IMR-90 (cell line): Measurements from ENCODE around the gene PCDHGB1. TPM values are rescaled to one million over a fixed set of nuclear protein-coding genes. Genes with fewer than 3 reads are reported as not detected.

ENCODE experiments used
- ATAC-seq: fragments of 200-7000 bp; cut with Tn5 transposase; 2 replicates; pipeline ENCODE4 v1.9.1; 2020; ENCODE audit warnings: low read depth, mild to moderate bottlenecking, moderate library complexity
- BruUV-seq: library from RNA; stranded (reverse); fragments of 400-500 nt; replicated peaks from 2 replicates; lab custom pipeline; 2021; lab: Mats Ljungman, UMichigan
- CTCF ChIA-PET: fragments of 300-600 bp; formaldehyde crosslinking; extraction: SDS; loops from one replicate; lab custom pipeline; 2021; ENCODE audit warnings: antibody characterized with exemption; lab: Yijun Ruan, JAX
- POLR2A ChIA-PET: fragments of 300-600 bp; sonication (Branson Sonifier 250); formaldehyde crosslinking; loops from one replicate; lab custom pipeline; 2022; ENCODE audit warnings: antibody characterized with exemption; ENCODE audit not compliant: unreplicated experiment; lab: Charles Lee
- DNase-seq: peaks from one replicate; pipeline ENCODE4 v3.0.0; 2013
- H2AFZ ChIP-seq: replicated peaks from 2 replicates; pipeline ENCODE3; 2013; ENCODE audit warnings: low read length, mild to moderate bottlenecking; ENCODE audit not compliant: poor library complexity
- H2AK5ac ChIP-seq: 2 replicates; pipeline ENCODE4 v1.6.1; 2013; ENCODE audit warnings: low read depth, low read length, inconsistent platforms
- H2AK9ac ChIP-seq: replicated peaks from 2 replicates; pipeline ENCODE3; 2013; ENCODE audit warnings: mild to moderate bottlenecking, low read depth, low read length, moderate library complexity; ENCODE audit not compliant: poor library complexity
- H2BK120ac ChIP-seq: 2 replicates; pipeline ENCODE4 v1.6.1; 2013; ENCODE audit warnings: low read depth, low read length, inconsistent platforms
- H2BK15ac ChIP-seq: 3 replicates; pipeline ENCODE4 v1.6.1; 2013; ENCODE audit warnings: low read depth, low read length, inconsistent platforms
- H2BK20ac ChIP-seq: 2 replicates; pipeline ENCODE4 v1.6.1; 2013; ENCODE audit warnings: low read depth, mild to moderate bottlenecking, inconsistent platforms, low read length, moderate library complexity
- H2BK5ac ChIP-seq: 2 replicates; pipeline ENCODE4 v1.6.1; 2013; ENCODE audit warnings: mild to moderate bottlenecking, low read depth, low read length, inconsistent platforms; ENCODE audit not compliant: poor library complexity, severe bottlenecking
- H3K14ac ChIP-seq: replicated peaks from 2 replicates; pipeline ENCODE4 v1.6.1; 2013; ENCODE audit warnings: low read depth, low read length, inconsistent platforms
- H3K18ac ChIP-seq: 2 replicates; pipeline ENCODE4 v1.6.1; 2013; ENCODE audit warnings: low read depth, low read length, control low read depth
- H3K23ac ChIP-seq: 2 replicates; pipeline ENCODE4 v1.6.1; 2013; ENCODE audit warnings: low read depth, low read length, inconsistent platforms
- H3K27ac ChIP-seq: 2 replicates; pipeline ENCODE4 v1.5.1; 2013; ENCODE audit warnings: mild to moderate bottlenecking, control low read depth, low read length; ENCODE audit not compliant: insufficient read depth
- H3K27me3 ChIP-seq: 2 replicates; pipeline ENCODE4 v1.6.1; 2013; ENCODE audit warnings: low read length; ENCODE audit not compliant: control insufficient read depth, insufficient read depth
- H3K36me3 ChIP-seq: 2 replicates; pipeline ENCODE4 v1.6.1; 2013; ENCODE audit warnings: low read length, mixed read lengths; ENCODE audit not compliant: control insufficient read depth, insufficient read depth
- H3K4ac ChIP-seq: 2 replicates; pipeline ENCODE4 v1.6.1; 2013; ENCODE audit warnings: low read depth, low read length, inconsistent platforms
- H3K4me1 ChIP-seq: 2 replicates; pipeline ENCODE4 v1.6.1; 2013; ENCODE audit warnings: low read length, mixed read lengths; ENCODE audit not compliant: control insufficient read depth, insufficient read depth
- H3K4me2 ChIP-seq: 2 replicates; pipeline ENCODE4 v1.6.1; 2013; ENCODE audit warnings: low read depth, mild to moderate bottlenecking, control low read depth, low read length, moderate library complexity
- H3K4me3 ChIP-seq: 2 replicates; pipeline ENCODE4 v1.5.1; 2013; ENCODE audit warnings: low read depth, mild to moderate bottlenecking, control low read depth, low read length, moderate library complexity; ENCODE audit not compliant: insufficient read depth
- H3K56ac ChIP-seq: 2 replicates; pipeline ENCODE4 v1.6.1; 2013; ENCODE audit warnings: low read length, inconsistent platforms; ENCODE audit not compliant: insufficient read depth; ENCODE audit errors: extremely low read depth
- H3K79me1 ChIP-seq, 2 experiments: 2 replicates each; pipeline ENCODE4 v1.6.1; 2013; ENCODE audit warnings: low read length in 2 of 2, inconsistent platforms in 1 of 2, low read depth in 1 of 2
- H3K9ac ChIP-seq: 2 replicates; pipeline ENCODE4 v1.6.1; 2013; ENCODE audit warnings: low read depth, low read length, control low read depth
- H3K9me1 ChIP-seq: 2 replicates; pipeline ENCODE4 v1.6.1; 2013; ENCODE audit warnings: low read length, inconsistent platforms; ENCODE audit not compliant: insufficient read depth
- H3K9me3 ChIP-seq: 2 replicates; pipeline ENCODE4 v1.6.1; 2013; ENCODE audit warnings: low read length; ENCODE audit not compliant: control insufficient read depth, insufficient read depth
- H4K20me1 ChIP-seq: 2 replicates; pipeline ENCODE4 v1.6.1; 2013; ENCODE audit warnings: low read length, inconsistent platforms; ENCODE audit not compliant: insufficient read depth
- H4K5ac ChIP-seq: 2 replicates; pipeline ENCODE4 v1.6.1; 2013; ENCODE audit warnings: mild to moderate bottlenecking, low read depth, low read length, control low read depth
- H4K8ac ChIP-seq, 2 experiments: 2 replicates each; pipeline ENCODE4 v1.6.1; 2013; ENCODE audit warnings: low read depth in 2 of 2, low read length in 2 of 2, control low read depth in 1 of 2, inconsistent platforms in 1 of 2
- H4K91ac ChIP-seq: 2 replicates; pipeline ENCODE4 v1.6.1; 2013; ENCODE audit warnings: low read depth, low read length, inconsistent platforms; ENCODE audit not compliant: insufficient read depth
- CEBPB ChIP-seq: IDR thresholded peaks from 2 replicates; pipeline ENCODE4 v1.6.1; 2012; ENCODE audit warnings: low read depth, low read length, improper control_type of control experiment
- MAFK ChIP-seq: IDR thresholded peaks from 2 replicates; pipeline ENCODE4 v1.6.1; 2012; ENCODE audit warnings: low read depth, low read length, improper control_type of control experiment
- RFX5 ChIP-seq: IDR thresholded peaks from 2 replicates; pipeline ENCODE4 v1.8.0; 2012; ENCODE audit warnings: low read depth, mild to moderate bottlenecking, low read length, moderate library complexity
- WGBS, 2 experiments: methylation state at CpG; one replicate each; pipeline versions ENCODE4 v1.1.5 to v1.1.7; 2013; ENCODE audit warnings: missing lambda C conversion rate in 2 of 2; ENCODE audit not compliant: insufficient read length in 1 of 2; ENCODE audit errors: extremely low coverage in 2 of 2; 5-methylcytosine and 5-hydroxymethylcytosine counted together
- dilution Hi-C: fragments of 300-500 bp; cut with HindIII; formaldehyde crosslinking; loops from one replicate; pipeline ENCODE4 v1.14.3; 2018; ENCODE audit warnings: low sequenced_read_pairs; ENCODE audit not compliant: unreplicated experiment
- in situ Hi-C: fragments of 300-500 bp; cut with MboI; formaldehyde crosslinking; loops from 3 replicates; pipeline ENCODE4 v1.14.3; 2019; ENCODE audit warnings: low sequenced_read_pairs, inconsistent platforms, mixed read lengths
- intact Hi-C: fragments of 100-400 bp; cut with micrococcal nuclease; formaldehyde crosslinking; loops from 2 replicates; pipeline ENCODE4 v1.10.0; 2022
- polyA plus RNA-seq, 3 experiments: library from polyadenylated mRNA; depleted of rRNA; stranded (reverse); fragments of >200 nt; gene quantifications; 2 replicates each; pipeline ENCODE4 v1.2.3, GENCODE V29; 2012; ENCODE audit warnings: low replicate concordance in 1 of 3
- total RNA-seq: library from RNA; depleted of rRNA; stranded (reverse); fragments of >200 nt; gene quantifications from 2 replicates; pipeline ENCODE4 v1.2.3, GENCODE V29; 2012
- TF ChIP-seq, protein P1 (sequence below): fragments of 150-350 bp; IDR thresholded peaks from 2 replicates; pipeline ENCODE4 v1.6.1; 2016; ENCODE audit warnings: low read depth, mild to moderate bottlenecking, low read length, moderate library complexity, borderline replicate concordance
- TF ChIP-seq, protein P2 (sequence below): conservative IDR thresholded peaks from 2 replicates; pipeline ENCODE4 v1.5.1; 2012; ENCODE audit warnings: mild to moderate bottlenecking, low read depth, low read length, improper control_type of control experiment

PCDHGB1 gene
- total and polyA plus RNA-seq, 2 of the 4 experiments (the other 2 are of a cell fraction): 1.9 to 3.6 TPM

DNA sequence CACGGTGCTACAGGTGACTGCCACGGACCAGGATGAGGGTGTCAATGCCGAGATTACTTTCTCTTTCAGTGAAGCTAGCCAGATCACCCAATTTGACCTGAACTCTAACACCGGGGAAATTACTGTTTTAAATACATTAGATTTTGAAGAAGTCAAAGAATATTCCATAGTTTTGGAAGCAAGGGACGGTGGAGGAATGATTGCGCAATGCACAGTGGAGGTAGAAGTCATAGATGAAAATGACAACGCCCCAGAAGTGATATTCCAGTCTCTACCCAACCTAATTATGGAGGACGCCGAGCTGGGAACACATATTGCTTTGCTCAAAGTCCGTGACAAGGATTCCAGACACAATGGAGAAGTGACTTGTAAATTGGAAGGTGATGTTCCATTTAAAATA lies 38.8 kb downstream of the PCDHGB1 start:
- in situ Hi-C loops (no loop called here), intact Hi-C loops (no loop called here), dilution Hi-C loops (no loop called here)
- ChIA-PET CTCF (no interaction called here), POLR2A (no interaction called here)
- no peak overlapping the region for H3K9ac ChIP-seq
- no peaks in the 10 kb centered on the region for H3K27me3 ChIP-seq
- no peak overlapping the region for H2BK20ac ChIP-seq
- H3K18ac ChIP-seq: no peak overlapping the region
- TF ChIP-seq CEBPB (peak; percentile 95), MAFK (no peak), RFX5 (no peak)
- TF ChIP-seq, protein P1, sequence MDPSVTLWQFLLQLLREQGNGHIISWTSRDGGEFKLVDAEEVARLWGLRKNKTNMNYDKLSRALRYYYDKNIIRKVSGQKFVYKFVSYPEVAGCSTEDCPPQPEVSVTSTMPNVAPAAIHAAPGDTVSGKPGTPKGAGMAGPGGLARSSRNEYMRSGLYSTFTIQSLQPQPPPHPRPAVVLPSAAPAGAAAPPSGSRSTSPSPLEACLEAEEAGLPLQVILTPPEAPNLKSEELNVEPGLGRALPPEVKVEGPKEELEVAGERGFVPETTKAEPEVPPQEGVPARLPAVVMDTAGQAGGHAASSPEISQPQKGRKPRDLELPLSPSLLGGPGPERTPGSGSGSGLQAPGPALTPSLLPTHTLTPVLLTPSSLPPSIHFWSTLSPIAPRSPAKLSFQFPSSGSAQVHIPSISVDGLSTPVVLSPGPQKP: no peak
- TF ChIP-seq, protein P2, sequence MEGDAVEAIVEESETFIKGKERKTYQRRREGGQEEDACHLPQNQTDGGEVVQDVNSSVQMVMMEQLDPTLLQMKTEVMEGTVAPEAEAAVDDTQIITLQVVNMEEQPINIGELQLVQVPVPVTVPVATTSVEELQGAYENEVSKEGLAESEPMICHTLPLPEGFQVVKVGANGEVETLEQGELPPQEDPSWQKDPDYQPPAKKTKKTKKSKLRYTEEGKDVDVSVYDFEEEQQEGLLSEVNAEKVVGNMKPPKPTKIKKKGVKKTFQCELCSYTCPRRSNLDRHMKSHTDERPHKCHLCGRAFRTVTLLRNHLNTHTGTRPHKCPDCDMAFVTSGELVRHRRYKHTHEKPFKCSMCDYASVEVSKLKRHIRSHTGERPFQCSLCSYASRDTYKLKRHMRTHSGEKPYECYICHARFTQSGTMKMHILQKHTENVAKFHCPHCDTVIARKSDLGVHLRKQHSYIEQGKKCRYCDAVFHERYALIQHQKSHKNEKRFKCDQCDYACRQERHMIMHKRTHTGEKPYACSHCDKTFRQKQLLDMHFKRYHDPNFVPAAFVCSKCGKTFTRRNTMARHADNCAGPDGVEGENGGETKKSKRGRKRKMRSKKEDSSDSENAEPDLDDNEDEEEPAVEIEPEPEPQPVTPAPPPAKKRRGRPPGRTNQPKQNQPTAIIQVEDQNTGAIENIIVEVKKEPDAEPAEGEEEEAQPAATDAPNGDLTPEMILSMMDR: no peak
- no peak overlapping the region for H2BK120ac ChIP-seq
- H4K5ac ChIP-seq: no peak overlapping the region
- no peaks in the 10 kb centered on the region for H4K20me1 ChIP-seq
- H3K79me1 ChIP-seq: peaks cover 7% of the 10 kb centered on the region in 2 experiments; a peak in 3 of 4 replicates
- no peak overlapping the region for H2BK15ac ChIP-seq
- no TSS peak for BruUV-seq
- no peak for ATAC-seq
- H3K23ac ChIP-seq: no peak overlapping the region
- H3K9me1 ChIP-seq: no peaks in the 10 kb centered on the region
- H3K56ac ChIP-seq: no peak overlapping the region
- H4K8ac ChIP-seq: no peak overlapping the region
- peaks cover 19% of the 10 kb centered on the region for H3K36me3 ChIP-seq
- H3K4me2 ChIP-seq: peak overlapping the region; percentile 9; the same call in 1 of the 2 replicates
- no peak overlapping the region for H2AK9ac ChIP-seq
- H2AFZ ChIP-seq: no peak overlapping the region
- H3K27ac ChIP-seq: no peak overlapping the region
- no peak overlapping the region for H3K4ac ChIP-seq
- no peak overlapping the region for H2BK5ac ChIP-seq
- H3K14ac ChIP-seq: no peak overlapping the region
- H2AK5ac ChIP-seq: no peak overlapping the region
- DNase-seq: no peak
- H3K4me3 ChIP-seq: no peak overlapping the region
- H3K4me1 ChIP-seq: peaks cover 1% of the 10 kb centered on the region; the same call in 1 of the 2 replicates
- H4K91ac ChIP-seq: no peak overlapping the region
- no CpG with 5 or more reads among the region's 10 CpGs for WGBS, 2 experiments
- H3K9me3 ChIP-seq: peaks cover 50% of the 10 kb centered on the region
